ENCODE data around the gene GPR22. TPM values are rescaled to one million over a fixed set of nuclear protein-coding genes. Genes with fewer than 3 reads are reported as not detected.

Gene GPR22
- total and polyA plus RNA-seq, 10 of the 15 experiments (the other 5 are each of a cell fraction or from before 2014, with no cell fraction given): 0.11 to 0.71 (median 0.47) TPM; not detected in 6

DNA sequence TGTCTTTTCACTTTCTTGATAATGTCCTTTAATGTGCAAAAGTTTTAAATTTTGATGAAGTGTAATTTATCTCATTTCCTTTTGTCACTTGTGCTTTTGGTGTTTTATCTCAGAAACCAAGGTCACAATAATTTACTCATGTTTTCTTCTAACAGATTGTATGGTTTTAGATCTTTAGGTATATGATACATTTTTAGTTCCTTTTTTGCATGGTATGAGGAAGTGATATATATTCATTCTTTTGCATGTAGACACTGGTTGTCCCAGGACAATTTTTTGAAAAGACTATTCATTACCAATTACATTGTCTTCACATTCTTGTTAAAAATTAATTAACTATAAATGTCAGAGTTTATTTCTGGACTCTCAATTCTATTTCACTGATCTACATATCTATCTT, 39.8 kb upstream of the GPR22 start:
- DNase-seq (ENCODE audit: low read depth, low spot score) (no peak), FAIRE-seq (no peak), ATAC-seq (no peak)
- TF ChIP-seq ZZZ3 (IDR thresholded peaks at IDR 0.05; ENCODE audit: control insufficient read depth, insufficient read length, low read depth) (no peak), SMC3 (IDR thresholded peaks at IDR 0.05; ENCODE audit: borderline replicate concordance, low read length) (no peak), ZNF217 (IDR thresholded peaks at IDR 0.05) (no peak), ZNF622 (IDR thresholded peaks at IDR 0.05) (no peak), SUPT20H (IDR thresholded peaks at IDR 0.05; ENCODE audit: borderline replicate concordance, control insufficient read depth, low read depth, low read length) (no peak), RUNX3 (IDR thresholded peaks at IDR 0.05; ENCODE audit: low read length) (no peak), GABPA (IDR thresholded peaks at IDR 0.05; ENCODE audit: low read depth) (no peak), HDAC2 (IDR thresholded peaks at IDR 0.05) (no peak)
- TF ChIP-seq, protein P1, sequence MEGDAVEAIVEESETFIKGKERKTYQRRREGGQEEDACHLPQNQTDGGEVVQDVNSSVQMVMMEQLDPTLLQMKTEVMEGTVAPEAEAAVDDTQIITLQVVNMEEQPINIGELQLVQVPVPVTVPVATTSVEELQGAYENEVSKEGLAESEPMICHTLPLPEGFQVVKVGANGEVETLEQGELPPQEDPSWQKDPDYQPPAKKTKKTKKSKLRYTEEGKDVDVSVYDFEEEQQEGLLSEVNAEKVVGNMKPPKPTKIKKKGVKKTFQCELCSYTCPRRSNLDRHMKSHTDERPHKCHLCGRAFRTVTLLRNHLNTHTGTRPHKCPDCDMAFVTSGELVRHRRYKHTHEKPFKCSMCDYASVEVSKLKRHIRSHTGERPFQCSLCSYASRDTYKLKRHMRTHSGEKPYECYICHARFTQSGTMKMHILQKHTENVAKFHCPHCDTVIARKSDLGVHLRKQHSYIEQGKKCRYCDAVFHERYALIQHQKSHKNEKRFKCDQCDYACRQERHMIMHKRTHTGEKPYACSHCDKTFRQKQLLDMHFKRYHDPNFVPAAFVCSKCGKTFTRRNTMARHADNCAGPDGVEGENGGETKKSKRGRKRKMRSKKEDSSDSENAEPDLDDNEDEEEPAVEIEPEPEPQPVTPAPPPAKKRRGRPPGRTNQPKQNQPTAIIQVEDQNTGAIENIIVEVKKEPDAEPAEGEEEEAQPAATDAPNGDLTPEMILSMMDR (IDR thresholded peaks at IDR 0.05 in 2 of 3, conservative IDR thresholded peaks at IDR 0.05 in 1 of 3; ENCODE audit: control insufficient read depth in 2 of 3, extremely low read depth in 1 of 3, insufficient read depth in 1 of 3, low read depth in 3 of 3, low read length in 3 of 3): no peak
- ChIA-PET RAD21 (ENCODE audit: unreplicated experiment) (no interaction called here), POLR2A (no interaction called here), SMC1A (ENCODE audit: uncharacterized antibody, unreplicated experiment) (no interaction called here), CTCF (no interaction called here)
- Histone ChIP-seq H3K4me3 (no peak overlapping the region), H3K27ac (ENCODE audit: control insufficient read depth, insufficient read depth) (no peak overlapping the region), H3K9me3 (replicated peaks; ENCODE audit: control insufficient read depth, insufficient read depth, low read length) (peaks cover 3% of the 10 kb centered on the region), H3K9ac (ENCODE audit: control insufficient read depth, insufficient read depth, low read length) (no peak overlapping the region), H3K27me3 (replicated peaks in 1 of 2; ENCODE audit: control insufficient read depth in 2 of 2, insufficient read depth in 2 of 2, low read length in 1 of 2) (no peaks in the 10 kb centered on the region), H3K4me2 (ENCODE audit: control insufficient read depth, insufficient read depth) (no peak overlapping the region), H4K20me1 (ENCODE audit: control insufficient read depth, insufficient read depth) (no peaks in the 10 kb centered on the region), H3K4me1 (ENCODE audit: control insufficient read depth, insufficient read depth, low read length) (no peaks in the 10 kb centered on the region), H3K36me3 (ENCODE audit: control insufficient read depth in 2 of 2, insufficient read depth in 2 of 2, low read length in 1 of 2) (no peaks in the 10 kb centered on the region), H2AFZ (ENCODE audit: control insufficient read depth, low read depth, low read length) (no peak overlapping the region), H3K79me2 (ENCODE audit: control insufficient read depth, insufficient read depth, low read length) (no peaks in the 10 kb centered on the region)
- no TSS peak for BruUV-seq (replicated peaks)
- in situ Hi-C loops (cut with MboI) (no loop called here), intact Hi-C loops (cut with micrococcal nuclease; ENCODE audit: unreplicated experiment) (no loop called here)

Data from GM12878 (cell line).